ENCODE measurements around the gene HES5.

DNA sequence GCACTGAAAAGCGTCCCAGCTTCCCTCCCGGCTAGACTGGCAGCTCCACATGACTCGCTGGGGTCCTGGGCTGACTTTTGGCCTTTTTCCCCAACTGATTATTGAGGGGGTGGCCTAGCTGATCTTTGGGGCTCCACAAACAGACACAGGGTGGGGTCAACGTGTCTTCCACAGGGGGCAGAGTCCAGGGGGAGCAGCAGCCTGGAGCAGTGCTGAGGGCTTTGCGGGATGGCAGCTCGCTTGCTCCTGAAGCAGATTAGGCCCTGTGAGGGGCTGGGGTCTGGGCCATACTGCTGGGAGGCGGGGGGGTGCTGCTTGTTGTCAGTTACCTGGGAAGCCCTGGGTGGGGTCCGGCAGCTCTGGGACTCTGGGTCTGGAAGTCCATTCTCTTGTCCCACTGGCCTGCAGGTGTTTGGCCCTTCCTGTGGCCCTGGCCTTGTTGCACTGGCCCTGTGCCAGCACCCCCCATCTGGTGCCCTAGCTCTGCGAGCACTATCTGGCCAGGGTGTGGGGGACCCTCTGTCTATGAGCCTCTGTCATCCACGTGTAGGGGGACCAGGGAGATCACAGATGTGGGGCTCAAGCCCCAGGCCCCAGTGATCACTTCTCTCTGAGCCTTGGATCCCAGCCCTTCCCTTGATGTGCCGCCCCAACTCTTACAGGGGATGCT is 12.3 kb upstream of the HES5 start:
- TF ChIP-seq, protein P1, sequence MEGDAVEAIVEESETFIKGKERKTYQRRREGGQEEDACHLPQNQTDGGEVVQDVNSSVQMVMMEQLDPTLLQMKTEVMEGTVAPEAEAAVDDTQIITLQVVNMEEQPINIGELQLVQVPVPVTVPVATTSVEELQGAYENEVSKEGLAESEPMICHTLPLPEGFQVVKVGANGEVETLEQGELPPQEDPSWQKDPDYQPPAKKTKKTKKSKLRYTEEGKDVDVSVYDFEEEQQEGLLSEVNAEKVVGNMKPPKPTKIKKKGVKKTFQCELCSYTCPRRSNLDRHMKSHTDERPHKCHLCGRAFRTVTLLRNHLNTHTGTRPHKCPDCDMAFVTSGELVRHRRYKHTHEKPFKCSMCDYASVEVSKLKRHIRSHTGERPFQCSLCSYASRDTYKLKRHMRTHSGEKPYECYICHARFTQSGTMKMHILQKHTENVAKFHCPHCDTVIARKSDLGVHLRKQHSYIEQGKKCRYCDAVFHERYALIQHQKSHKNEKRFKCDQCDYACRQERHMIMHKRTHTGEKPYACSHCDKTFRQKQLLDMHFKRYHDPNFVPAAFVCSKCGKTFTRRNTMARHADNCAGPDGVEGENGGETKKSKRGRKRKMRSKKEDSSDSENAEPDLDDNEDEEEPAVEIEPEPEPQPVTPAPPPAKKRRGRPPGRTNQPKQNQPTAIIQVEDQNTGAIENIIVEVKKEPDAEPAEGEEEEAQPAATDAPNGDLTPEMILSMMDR (IDR thresholded peaks at IDR 0.05; ENCODE audit: low read depth, low read length, poor library complexity, severe bottlenecking): no peak
- no peak for TF ChIP-seq EZH2phosphoT487 (IDR thresholded peaks at IDR 0.05; ENCODE audit: borderline replicate concordance, low read length)
